Stimulated activated naive B cell treated with anti-CD40 and anti-IgM and Interleukin-4, amounts not matched to agents 10 μg/mL and 1 μg/mL and 100 μg/mL, for 72 hours (primary cell): Measurements from ENCODE around the gene KSR1.
"Not testable (repeated sequence)": the region's sequence is repeated elsewhere in the genome, so short reads cannot be mapped to it uniquely, and the experiment has no call there.

Source experiments
- ATAC-seq, 2 donors: fragments of 150-1000 bp; cut with Tn5 transposase; replicated peaks; 2 replicates each; pipeline ENCODE4 v1.10.0; 2021; ENCODE audit warnings: moderate library complexity in 1 of 2
- DNase-seq: peaks from one replicate; pipeline ENCODE4 v3.0.0; 2021
- H3K27ac Mint-ChIP-seq: one replicate; pipeline ENCODE4 v1.8.0; 2022; ENCODE audit warnings: mild to moderate bottlenecking, mixed read lengths
- H3K27me3 Mint-ChIP-seq, 2 donors: one replicate each; pipeline ENCODE4 v1.8.0; 2022; ENCODE audit warnings: mixed read lengths in 2 of 2
- H3K36me3 Mint-ChIP-seq, 2 donors: one replicate each; pipeline ENCODE4 v1.8.0; 2022; ENCODE audit warnings: mixed read lengths in 2 of 2, mild to moderate bottlenecking in 1 of 2
- H3K4me1 Mint-ChIP-seq, 2 donors: one replicate each; pipeline ENCODE4 v1.8.0; 2022; ENCODE audit warnings: mixed read lengths in 2 of 2, mild to moderate bottlenecking in 1 of 2
- H3K4me3 Mint-ChIP-seq, 2 donors: one replicate each; pipeline ENCODE4 v1.8.0; 2022; ENCODE audit warnings: mild to moderate bottlenecking in 2 of 2, mixed read lengths in 2 of 2, moderate library complexity in 1 of 2
- H3K9me3 Mint-ChIP-seq, 2 donors: one replicate each; pipeline ENCODE4 v1.8.0; 2022; ENCODE audit warnings: mixed read lengths in 2 of 2, mild to moderate bottlenecking in 1 of 2

Gene KSR1

DNA sequence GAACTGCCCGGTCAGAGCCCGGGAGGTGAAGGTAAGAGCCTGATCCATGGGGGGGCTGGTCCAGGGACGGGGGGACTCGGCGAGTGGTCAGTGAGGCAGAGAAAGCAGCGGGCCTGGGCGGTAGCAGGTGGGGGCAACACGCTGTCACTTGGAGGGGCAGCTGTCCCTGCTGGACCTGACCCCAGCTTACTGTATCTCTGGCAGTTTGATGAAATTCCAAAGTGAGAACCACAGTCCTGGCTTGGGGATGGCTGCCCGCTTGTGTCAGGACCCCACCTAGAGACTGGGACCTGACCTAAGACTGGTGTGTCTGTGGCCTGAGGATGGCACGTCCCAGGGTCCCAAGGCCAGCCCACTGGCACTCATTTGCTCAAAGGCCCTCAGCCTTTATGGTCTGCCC is 35.1 kb upstream of the KSR1 start:
- Mint-ChIP-seq H3K9me3 (no peaks in the 10 kb centered on the region), H3K27ac (no peak overlapping the region), H3K4me1 (peaks cover 4 to 5% of the 10 kb centered on the region in 2 donors), H3K36me3 (no peaks in the 10 kb centered on the region), H3K27me3 (peaks cover 0 to 6% of the 10 kb centered on the region in 2 donors), H3K4me3 (no peak overlapping the region)
- no peak for ATAC-seq
- DNase-seq, result no peak

DNA sequence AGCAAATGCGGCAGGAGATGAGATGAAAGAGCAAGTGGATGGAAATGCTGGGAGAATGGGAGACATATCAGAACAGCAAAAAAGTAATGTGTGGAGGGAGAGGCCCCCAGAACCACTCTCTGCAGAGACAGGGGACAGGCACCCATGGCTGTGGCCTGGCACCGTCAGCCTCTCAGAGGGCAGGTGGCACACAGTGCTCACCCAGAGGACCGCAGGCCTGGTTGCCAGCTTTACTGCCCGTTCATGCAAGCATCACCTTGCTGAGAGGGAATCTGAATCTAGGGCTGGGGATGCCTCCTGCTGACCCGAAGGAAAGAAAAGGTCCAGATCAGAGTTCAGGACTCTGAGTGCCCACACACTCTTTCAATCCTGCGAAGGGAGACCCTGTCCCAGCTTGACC is 34.6 kb upstream of the KSR1 start:
- not testable (repeated sequence) for H3K9me3 Mint-ChIP-seq, H3K36me3 Mint-ChIP-seq, H3K27ac Mint-ChIP-seq, H3K4me3 Mint-ChIP-seq, DNase-seq, H3K4me1 Mint-ChIP-seq, H3K27me3 Mint-ChIP-seq, ATAC-seq

DNA sequence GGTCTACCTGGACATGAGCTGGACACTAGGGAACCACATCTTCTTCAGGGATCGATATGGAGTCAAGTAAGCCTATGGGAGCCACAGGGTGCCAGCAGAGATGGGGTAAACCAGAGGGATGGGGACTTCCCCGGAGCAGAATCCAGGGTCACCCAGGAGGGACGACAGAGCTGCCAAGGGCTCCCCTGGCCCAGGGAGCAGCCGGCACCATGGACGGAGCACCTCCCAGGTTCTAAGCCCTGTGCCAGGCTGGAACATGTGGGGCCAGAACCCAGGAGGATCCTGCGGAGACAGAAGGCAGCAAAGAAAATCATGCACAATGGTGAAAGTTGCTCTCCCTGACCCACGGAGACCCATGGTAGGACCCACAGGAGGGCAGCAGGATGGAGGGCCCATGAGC is 33.6 kb upstream of the KSR1 start:
- Mint-ChIP-seq H3K4me1 (peaks cover 4 to 5% of the 10 kb centered on the region in 2 donors), H3K27ac (no peak overlapping the region), H3K36me3 (no peaks in the 10 kb centered on the region), H3K27me3 (peaks cover 0 to 6% of the 10 kb centered on the region in 2 donors), H3K9me3 (peaks cover 0 to 1% of the 10 kb centered on the region in 2 donors), H3K4me3 (no peak overlapping the region)
- ATAC-seq (no peak), DNase-seq (no peak)

DNA sequence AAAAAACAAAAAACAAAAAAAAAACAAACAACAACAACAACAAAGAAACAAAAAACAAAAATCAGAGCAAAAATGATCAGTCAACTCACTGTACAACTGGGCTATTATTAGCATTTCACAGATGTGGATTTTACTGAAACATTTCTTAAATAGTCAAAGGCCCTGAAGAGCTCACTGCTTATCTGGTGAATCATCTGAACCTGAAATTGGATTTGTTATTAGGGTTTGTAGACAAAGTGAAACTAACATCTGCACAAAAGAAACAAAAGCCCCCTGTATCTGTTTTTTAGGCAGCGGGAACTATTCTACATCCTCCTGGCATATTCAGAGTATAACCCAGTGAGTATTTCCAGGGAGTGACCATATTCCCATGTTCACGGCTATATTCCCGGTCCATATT is 32.6 kb upstream of the KSR1 start:
- Mint-ChIP-seq H3K27ac (no peak overlapping the region), H3K4me3 (no peak overlapping the region), H3K36me3 (no peaks in the 10 kb centered on the region), H3K4me1 (peaks cover 4 to 5% of the 10 kb centered on the region in 2 donors), H3K9me3 (peaks cover 0 to 1% of the 10 kb centered on the region in 2 donors), H3K27me3 (peaks cover 0 to 6% of the 10 kb centered on the region in 2 donors)
- ATAC-seq (no peak), DNase-seq (no peak)

DNA sequence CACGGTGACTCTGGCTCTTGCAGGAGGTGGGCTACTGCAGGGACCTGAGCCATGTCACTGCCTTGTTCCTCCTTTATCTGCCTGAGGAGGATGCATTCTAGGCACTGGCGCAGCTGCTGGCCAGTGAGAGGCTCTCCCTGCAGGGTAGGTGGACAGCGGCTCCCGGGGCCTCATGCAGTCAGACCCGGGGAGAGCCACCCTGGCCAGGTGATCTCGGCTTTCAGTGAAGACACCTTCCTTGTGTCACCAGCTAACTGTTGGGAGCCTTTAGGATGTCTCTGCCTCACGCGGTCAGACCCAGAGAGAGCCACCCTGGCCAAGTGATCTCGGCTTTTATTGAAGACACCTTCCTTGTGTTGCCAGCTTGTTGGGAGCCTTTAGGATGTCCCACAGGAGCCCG is 31.7 kb upstream of the KSR1 start:
- ATAC-seq (no peak), DNase-seq (no peak)
- Mint-ChIP-seq H3K27me3 (peaks cover 0 to 6% of the 10 kb centered on the region in 2 donors), H3K36me3 (no peaks in the 10 kb centered on the region), H3K4me3 (no peak overlapping the region), H3K4me1 (peaks cover 4 to 5% of the 10 kb centered on the region in 2 donors), H3K27ac (peak overlapping the region; percentile 37), H3K9me3 (peaks cover 0 to 3% of the 10 kb centered on the region in 2 donors)

DNA sequence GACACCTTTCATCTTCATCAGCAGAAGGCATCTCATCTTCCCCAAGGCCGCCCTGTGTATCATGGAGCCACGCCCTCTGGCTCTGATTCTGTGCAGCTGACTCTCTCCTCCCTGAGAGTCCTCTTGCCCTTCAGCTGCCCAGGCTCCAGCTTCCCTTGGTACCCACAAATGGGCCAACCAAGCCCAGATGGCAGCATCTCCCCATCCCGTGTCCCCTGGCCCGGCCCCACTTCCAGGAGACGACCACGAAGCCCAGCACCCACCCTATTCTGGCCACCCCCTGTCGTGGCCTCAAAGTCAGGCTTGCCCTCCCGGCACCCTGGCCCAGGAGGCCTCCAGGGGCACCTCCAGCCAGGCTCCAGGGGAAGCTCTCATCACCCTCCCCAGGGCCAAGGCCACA is 31.3 kb upstream of the KSR1 start:
- no peak for ATAC-seq
- DNase-seq, result no peak
- H3K27ac Mint-ChIP-seq, result no peak overlapping the region
- peaks cover 0 to 3% of the 10 kb centered on the region in 2 donors for H3K9me3 Mint-ChIP-seq
- no peak overlapping the region for H3K4me3 Mint-ChIP-seq
- H3K4me1 Mint-ChIP-seq, result peaks cover 4 to 5% of the 10 kb centered on the region in 2 donors
- H3K27me3 Mint-ChIP-seq, result peaks cover 0 to 6% of the 10 kb centered on the region in 2 donors
- no peaks in the 10 kb centered on the region for H3K36me3 Mint-ChIP-seq

DNA sequence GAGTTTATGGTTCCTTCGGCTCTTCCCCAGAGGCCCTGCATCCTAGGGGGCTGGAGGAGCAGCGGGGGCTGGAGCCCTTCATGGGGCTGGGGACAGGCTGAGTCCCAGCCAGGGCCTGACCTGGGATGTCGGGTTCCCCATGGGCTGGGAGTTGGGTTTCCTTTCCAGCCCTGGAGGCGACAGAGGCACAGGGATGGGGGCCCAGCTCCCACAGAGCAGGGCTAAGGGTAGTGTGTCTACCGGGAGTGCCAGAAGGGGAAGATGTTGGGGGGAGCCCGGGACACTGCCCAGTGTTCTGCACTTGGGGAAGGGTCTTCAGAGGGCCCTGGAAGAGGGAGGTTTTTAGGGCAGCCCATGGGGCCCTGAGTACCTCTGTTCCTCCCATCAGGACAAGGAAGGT is 30.7 kb upstream of the KSR1 start:
- H3K27me3 Mint-ChIP-seq, H3K36me3 Mint-ChIP-seq, H3K4me1 Mint-ChIP-seq: not testable (repeated sequence)

DNA sequence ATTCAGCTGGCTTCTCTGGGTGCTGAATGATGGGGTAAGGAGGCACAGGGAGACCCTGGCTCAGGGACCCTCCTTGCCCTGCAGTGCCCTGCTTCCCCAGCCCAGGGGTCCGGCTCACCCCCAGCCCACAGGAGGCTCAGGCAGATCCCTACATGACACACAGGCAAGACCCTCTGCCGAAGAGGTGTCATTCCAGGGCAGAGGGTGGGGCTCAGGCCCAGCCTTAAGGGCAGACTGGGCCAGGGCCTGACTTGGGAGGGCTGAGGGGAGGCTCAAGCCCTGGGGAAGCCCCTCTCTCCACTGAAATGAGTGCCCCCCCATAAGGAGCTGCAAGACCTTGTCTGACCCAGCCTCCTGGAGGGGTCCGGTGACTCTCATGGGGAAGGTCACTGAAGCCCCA is 30.3 kb upstream of the KSR1 start:
- DNase-seq (no peak), ATAC-seq (no peak)
- Mint-ChIP-seq H3K36me3 (no peaks in the 10 kb centered on the region), H3K27me3 (peaks cover 0 to 6% of the 10 kb centered on the region in 2 donors), H3K9me3 (peaks cover 0 to 3% of the 10 kb centered on the region in 2 donors), H3K27ac (no peak overlapping the region), H3K4me1 (peaks cover 4 to 5% of the 10 kb centered on the region in 2 donors), H3K4me3 (no peak overlapping the region)

More for the DNA sequence above, 30.7 kb upstream of the KSR1 start:
- H3K27ac Mint-ChIP-seq, ATAC-seq, H3K9me3 Mint-ChIP-seq, H3K4me3 Mint-ChIP-seq, DNase-seq: not testable (repeated sequence)

DNA sequence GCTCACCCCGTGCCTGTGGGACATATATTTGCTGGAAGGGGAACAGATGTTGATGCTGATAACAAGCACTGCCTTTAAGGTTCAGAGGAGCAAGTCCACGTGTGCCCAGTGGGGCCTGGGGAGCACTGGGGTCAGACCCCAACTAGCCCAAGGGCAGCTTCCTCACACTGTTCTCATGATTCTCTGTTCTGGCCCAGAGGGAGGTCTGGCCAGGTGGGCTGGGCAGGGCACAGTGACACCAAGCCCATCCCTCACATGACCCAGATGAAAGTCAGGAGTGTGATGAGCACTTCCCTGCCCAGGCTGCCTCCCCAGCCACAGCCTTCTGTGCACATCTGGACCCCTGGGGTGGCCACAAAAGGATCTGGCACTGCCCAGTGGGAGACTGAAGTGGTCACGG is 29.8 kb upstream of the KSR1 start:
- H3K4me1 Mint-ChIP-seq, H3K27ac Mint-ChIP-seq, H3K36me3 Mint-ChIP-seq, DNase-seq, H3K4me3 Mint-ChIP-seq, H3K9me3 Mint-ChIP-seq, ATAC-seq, H3K27me3 Mint-ChIP-seq: not testable (repeated sequence)

DNA sequence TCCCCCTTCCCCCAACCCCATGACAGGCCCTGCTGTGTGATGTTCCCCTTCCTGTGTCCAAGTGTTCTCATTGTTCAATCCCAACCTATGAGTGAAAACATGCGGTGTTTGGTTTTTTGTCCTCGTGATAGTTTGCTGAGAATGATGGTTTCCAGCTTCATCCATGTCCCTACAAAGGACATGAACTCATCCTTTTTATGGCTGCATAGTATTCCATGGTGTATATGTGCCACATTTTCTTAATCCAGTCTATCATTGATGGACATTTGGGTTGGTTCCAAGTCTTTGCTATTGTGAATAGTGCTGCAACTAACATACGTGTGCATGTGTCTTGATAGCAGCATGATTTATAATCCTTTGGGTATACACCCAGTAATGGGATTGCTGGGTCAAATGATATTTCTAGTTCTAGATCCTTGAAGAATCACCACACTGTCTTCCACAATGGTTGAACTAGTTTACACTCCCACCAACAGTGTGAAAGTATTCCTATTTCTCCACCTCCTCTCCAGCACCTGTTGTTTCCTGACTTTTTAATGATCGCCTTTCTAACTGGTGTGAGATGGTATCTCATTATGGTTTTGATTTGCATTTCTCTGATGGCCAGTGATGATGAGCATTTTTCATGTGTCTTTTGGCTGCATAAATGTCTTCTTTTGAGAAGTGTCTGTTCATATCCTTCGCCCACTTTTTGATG is 28.9 kb upstream of the KSR1 start:
- ATAC-seq, H3K36me3 Mint-ChIP-seq, H3K27me3 Mint-ChIP-seq, H3K27ac Mint-ChIP-seq, H3K4me3 Mint-ChIP-seq, DNase-seq, H3K9me3 Mint-ChIP-seq, H3K4me1 Mint-ChIP-seq: not testable (repeated sequence)

DNA sequence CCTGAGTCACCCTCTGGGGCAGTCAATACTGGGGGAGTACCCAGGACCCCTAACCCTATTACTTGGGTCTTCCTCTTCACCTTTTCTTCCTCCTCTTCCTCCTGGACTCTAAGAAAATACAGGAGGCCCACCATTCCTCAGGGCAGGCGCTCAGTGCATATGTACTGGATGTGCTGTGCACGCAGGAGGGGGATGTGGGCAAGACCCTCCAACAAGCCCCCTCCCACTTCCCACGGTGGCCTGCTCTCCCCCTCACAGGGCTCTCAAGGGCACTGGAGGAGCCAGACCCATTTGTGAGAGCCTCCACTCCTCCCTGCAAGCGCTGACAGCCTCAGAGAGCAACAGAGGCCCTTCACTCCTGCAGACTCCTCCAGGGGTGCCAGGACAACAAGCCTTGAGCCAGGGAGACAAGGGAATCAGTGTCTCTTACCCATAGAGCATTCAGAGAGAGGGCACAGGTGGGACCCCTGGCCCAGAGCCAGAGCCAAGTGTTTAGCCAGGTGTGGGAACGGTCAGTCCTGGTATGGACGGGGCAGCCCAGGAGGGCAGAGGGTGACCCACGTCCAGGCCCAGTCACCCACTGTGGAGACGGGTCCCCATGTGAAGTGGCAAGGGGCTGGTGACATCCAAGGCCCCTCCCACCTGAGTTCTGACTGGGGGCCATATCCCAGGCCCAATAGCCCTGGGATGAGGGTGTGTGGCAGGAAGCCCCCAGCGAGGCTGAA is 27.3 kb upstream of the KSR1 start:
- no peak for ATAC-seq
- Mint-ChIP-seq H3K4me3 (no peak overlapping the region), H3K27me3 (peaks cover 0 to 6% of the 10 kb centered on the region in 2 donors), H3K4me1 (no peaks in the 10 kb centered on the region), H3K27ac (no peak overlapping the region), H3K9me3 (peaks cover 0 to 3% of the 10 kb centered on the region in 2 donors), H3K36me3 (no peaks in the 10 kb centered on the region)
- no peak for DNase-seq

DNA sequence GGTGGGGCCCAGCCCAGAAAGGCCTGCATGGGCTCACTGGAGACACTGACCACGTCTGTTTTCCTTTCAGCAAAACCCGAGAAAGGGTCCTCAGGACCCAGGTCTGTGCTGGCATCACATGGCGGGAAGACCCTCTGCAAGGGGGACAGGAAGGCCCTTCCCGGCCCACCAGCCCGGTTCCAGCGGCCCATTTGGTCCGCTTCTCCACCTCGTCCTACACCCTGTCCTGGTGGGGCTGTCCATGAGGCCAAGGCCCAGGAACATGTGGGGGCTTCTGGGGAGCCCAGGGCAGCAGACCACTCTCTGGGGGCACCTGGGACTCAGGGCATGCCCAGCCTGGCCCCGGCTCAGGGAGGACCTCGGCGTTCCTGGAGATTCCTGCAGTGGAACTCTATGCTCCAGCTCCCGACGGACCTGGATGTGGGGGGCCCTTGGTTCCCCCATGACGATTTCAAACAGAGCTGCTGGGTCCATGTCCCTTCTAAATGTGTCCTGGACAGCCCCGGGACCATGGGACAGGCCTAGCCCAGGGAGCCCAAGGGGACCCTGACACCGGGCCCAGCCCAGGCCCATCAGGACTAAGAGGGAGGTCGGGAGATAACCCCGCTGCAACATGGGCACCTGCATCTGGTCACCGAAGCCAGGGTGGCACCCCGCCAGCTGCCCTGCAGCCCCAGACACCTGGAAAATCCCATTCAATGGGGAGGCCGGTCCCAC is 26.4 kb upstream of the KSR1 start:
- no peaks in the 10 kb centered on the region for H3K4me1 Mint-ChIP-seq
- no peak for DNase-seq
- H3K27me3 Mint-ChIP-seq, result peaks cover 2 to 6% of the 10 kb centered on the region in 2 donors
- no peak overlapping the region for H3K4me3 Mint-ChIP-seq
- no peak for ATAC-seq
- H3K9me3 Mint-ChIP-seq, result peaks cover 0 to 3% of the 10 kb centered on the region in 2 donors
- no peak overlapping the region for H3K27ac Mint-ChIP-seq
- no peaks in the 10 kb centered on the region for H3K36me3 Mint-ChIP-seq

DNA sequence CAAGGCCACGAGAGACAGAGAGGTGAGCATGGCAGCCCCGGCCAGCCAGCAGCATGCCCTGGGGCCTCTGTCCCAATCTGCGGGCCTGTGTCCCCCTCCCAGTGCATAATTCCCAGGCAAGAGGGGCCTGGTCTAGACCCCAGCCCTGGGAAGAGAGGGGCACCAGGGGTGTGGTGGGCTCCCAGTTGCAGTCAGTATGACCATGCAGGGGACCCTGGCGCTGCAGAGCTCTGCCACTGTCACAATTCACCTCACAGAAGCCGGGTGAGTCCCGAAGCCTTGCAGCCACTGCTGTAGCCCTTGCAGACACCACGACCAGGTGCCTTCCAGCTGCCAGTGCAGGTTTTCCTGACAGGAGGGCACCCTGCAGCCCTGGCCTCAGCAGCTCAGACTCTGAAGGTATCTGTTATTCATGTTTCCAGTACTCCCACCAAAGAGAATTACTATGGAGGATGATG is 25.8 kb upstream of the KSR1 start:
- Mint-ChIP-seq H3K36me3 (no peaks in the 10 kb centered on the region), H3K4me1 (no peaks in the 10 kb centered on the region), H3K4me3 (no peak overlapping the region), H3K27me3 (peaks cover 3 to 4% of the 10 kb centered on the region in 2 donors), H3K9me3 (peaks cover 0 to 3% of the 10 kb centered on the region in 2 donors), H3K27ac (no peak overlapping the region)
- DNase-seq (no peak), ATAC-seq (peak in 1 of 2 donors; percentile 7)

DNA sequence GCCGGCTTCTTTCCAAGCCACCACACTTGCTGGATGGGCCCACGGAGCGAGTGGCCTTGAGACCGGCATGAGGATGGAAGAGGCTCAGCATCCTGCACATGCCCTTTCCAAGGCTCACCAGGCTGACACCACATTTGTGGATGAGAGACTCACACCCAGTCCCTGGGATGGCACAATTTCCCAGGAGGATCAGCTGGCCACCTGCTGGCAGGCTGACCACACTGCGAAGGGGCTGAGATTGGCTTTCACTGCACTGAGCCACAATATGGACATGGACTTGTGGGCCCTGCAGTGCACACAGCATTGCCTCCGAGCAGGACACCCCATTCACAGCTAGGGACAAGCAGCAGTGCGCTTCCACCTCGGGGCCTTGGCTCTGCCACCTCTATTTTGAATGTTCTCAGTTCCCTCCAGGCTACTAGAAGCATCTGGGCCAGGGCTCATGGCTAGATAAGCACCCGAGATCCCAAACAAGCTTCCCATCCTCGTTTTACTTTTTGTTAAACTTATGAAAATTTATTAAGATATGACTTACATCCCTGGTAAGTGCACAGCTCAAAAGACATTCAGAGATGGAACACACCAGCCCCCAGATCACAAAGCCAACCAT is 25.3 kb upstream of the KSR1 start:
- no peak for DNase-seq
- H3K27me3 Mint-ChIP-seq, result peaks cover 0 to 3% of the 10 kb centered on the region in 2 donors
- ATAC-seq, result peak; percentile 16 to 41
- no peaks in the 10 kb centered on the region for H3K4me1 Mint-ChIP-seq
- no peaks in the 10 kb centered on the region for H3K36me3 Mint-ChIP-seq
- H3K9me3 Mint-ChIP-seq, result peaks cover 0 to 3% of the 10 kb centered on the region in 2 donors
- no peak overlapping the region for H3K27ac Mint-ChIP-seq
- H3K4me3 Mint-ChIP-seq, result no peak overlapping the region
